ENCODE results near the gene TRIM13.
"Not testable (repeated sequence)": the region's sequence is repeated elsewhere in the genome, so short reads cannot be mapped to it uniquely, and the experiment has no call there.

Gene TRIM13

GRCh38 chr13:49996951-49997895 lies at the start of gene TRIM13:
Gene TRIM13, plus strand, starts transcription at chr13:49997042. Its CDS starts 14,899 bp downstream, at chr13:50011941.
- peak; percentile 49 for DNase-seq

- not testable (repeated sequence) for DNase-seq
These were observed 48.0 kb upstream of the TRIM13 start for GRCh38 chr13:49948777-49949270.

GRCh38 chr13:49951754-49952535 lies 44.9 kb upstream of the TRIM13 start:
- DNase-seq = no peak

- no peak for DNase-seq
These were observed 43.3 kb upstream of the TRIM13 start for GRCh38 chr13:49953560-49953959.

- DNase-seq = no peak
These were observed 42.0 kb upstream of the TRIM13 start for GRCh38 chr13:49954674-49955455.

GRCh38 chr13:49956131-49956530 lies 40.7 kb upstream of the TRIM13 start:
- DNase-seq = no peak

GRCh38 chr13:49958321-49958720 lies 38.5 kb upstream of the TRIM13 start:
- no peak for DNase-seq

- DNase-seq = no peak
These were observed 29.4 kb upstream of the TRIM13 start for GRCh38 chr13:49967456-49967855.

GRCh38 chr13:49972709-49973108 lies 24.1 kb upstream of the TRIM13 start:
- DNase-seq = no peak

GRCh38 chr13:49975826-49976225 lies 21.0 kb upstream of the TRIM13 start:
- DNase-seq = no peak

- peak; percentile 42 for DNase-seq
These were observed 20.3 kb upstream of the TRIM13 start for GRCh38 chr13:49976314-49977258.

- no peak for DNase-seq
These were observed 18.9 kb upstream of the TRIM13 start for GRCh38 chr13:49977992-49978391.

GRCh38 chr13:49980266-49980665 lies 16.6 kb upstream of the TRIM13 start:
- DNase-seq = no peak

- DNase-seq = no peak
These were observed 11.7 kb upstream of the TRIM13 start for GRCh38 chr13:49985129-49985528.

- DNase-seq = no peak
These were observed 10.4 kb upstream of the TRIM13 start for GRCh38 chr13:49986471-49986870.

GRCh38 chr13:49990612-49991011 lies 6.2 kb upstream of the TRIM13 start:
- DNase-seq = not testable (repeated sequence)

GRCh38 chr13:49993111-49993510 lies 3.7 kb upstream of the TRIM13 start:
- DNase-seq = no peak

GRCh38 chr13:49993666-49994065 lies 3.2 kb upstream of the TRIM13 start:
- DNase-seq = no peak

- DNase-seq = no peak
These were observed 1.2 kb upstream of the TRIM13 start for GRCh38 chr13:49995625-49996101.

- DNase-seq = peak; percentile 67
These were observed 504 bp upstream of the TRIM13 start for GRCh38 chr13:49996161-49996915.

- no peak for DNase-seq
These were observed 1.1 kb downstream of the TRIM13 start for GRCh38 chr13:49997955-49998354.
